ENCODE data around the gene TIFAB. TPM values are rescaled to one million over a fixed set of nuclear protein-coding genes. Genes with fewer than 3 reads are reported as not detected.

TIFAB gene
- polyA plus RNA-seq, 3 donors: 0.14 to 0.24 (median 0.23) TPM

DNA sequence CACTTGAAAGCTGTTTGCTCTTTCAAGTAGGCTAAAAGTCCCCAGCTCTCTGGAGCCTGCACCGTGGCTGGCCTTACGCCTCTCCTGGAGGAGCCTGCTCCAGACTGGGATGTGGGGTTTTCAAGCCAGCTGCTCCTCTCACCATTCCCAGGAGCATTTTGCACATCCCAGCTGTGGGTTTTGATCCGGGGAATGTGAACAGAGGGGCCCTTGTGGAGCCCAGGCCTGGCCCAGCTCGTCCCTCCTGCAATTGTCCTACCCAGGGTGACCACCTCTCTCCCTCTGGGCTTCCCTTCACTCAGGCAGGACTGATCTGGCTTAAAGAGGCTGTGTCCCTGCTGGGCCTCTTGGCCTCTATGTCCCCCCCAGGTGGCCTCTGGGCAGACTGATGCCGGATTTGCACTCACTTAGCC, 32.5 kb upstream of the TIFAB start:
- DNase-seq (ENCODE audit: extremely low read depth in 1 of 11, low read depth in 9 of 11, low spot score in 4 of 11): no peak

DNA sequence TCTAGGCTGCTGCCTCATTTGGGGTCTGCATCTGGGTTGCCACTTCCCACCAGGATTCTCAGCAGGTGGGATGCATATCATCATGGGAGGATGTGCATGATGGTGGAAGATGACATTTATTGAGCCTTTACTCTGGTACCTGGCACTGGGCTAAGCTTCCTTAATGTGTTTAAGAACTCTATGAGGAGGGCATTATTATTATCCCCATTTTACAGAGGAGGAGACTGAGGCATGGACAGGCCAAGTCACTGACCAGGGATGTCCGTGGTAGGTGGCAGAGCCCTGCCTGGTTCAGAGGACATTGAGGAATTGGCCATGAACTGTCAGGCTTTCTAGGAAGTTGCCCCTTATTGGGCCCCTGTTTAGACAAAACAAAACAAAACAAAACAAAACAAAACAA, 31.1 kb upstream of the TIFAB start:
- no peak for DNase-seq (ENCODE audit: extremely low read depth in 1 of 11, low read depth in 9 of 11, low spot score in 4 of 11)

DNA sequence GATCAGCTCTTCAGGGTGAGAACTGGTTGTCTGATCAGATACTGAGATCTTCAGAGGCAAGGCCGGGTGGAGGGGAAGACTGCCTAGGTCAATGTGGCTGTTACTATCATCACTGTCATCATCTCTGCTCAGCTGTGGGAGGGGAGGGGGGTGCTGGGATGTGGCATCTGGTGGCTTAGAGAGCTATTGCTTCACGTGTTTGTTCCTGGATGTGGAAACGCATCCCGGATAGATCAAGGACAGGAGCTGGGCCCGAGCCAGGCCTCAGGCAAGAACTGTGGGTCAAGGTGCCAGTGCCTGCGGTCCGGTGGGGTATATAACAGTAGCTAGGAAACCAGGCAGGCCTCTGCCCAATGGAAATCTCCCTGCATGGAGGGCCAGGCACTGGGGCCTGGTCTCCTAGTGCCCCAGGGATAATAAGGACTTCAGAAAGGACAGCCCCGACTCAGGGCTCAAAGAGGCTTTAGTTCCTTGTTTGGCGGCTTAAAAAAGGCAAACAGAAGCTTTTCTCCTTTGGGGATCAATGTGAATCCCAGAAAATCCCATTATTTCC, 30.3 kb upstream of the TIFAB start:
- no peak for DNase-seq (ENCODE audit: extremely low read depth in 1 of 11, low read depth in 9 of 11, low spot score in 4 of 11)

DNA sequence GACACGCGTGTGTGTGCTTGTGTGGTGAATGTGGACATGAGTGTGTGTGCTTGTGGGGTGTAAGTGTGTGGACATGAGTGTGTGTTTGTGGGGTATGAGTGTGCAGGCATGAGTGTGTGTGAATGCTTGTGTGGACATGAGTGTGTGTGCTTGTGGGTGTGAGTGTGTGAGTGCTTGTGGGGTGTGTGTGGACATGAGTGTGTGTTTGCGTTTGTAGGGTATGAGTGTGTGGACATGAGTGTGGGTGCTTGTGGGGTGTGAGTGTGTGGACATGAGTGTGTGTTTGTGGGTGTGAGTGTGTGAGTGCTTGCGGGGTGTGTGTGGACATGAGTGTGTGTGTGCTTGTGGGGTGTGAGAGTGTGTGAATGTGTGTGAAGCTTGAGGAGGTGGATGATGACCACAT, 29.8 kb upstream of the TIFAB start:
- no peak for DNase-seq (ENCODE audit: extremely low read depth in 1 of 11, low read depth in 9 of 11, low spot score in 4 of 11)

DNA sequence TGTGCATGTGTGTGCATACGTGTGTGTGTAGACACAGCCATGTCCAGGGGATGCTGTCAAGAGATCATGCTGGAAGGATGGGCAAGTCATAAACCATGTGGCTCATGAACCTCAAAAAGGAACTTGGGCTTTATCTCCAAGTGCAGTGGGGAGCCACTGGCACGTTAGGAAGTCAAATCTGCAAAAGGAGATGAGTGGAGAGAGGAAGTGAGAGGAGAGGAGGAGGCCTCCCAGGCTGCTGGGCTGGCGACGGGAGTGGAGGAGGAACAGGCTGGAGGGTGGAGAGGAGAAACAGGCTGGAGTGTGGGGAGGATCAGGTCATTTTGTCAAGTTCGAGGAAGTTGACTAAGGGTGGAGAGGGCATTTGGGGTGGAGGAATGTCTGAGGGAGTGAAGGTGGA, 29.2 kb upstream of the TIFAB start:
- no peak for DNase-seq (ENCODE audit: extremely low read depth in 1 of 11, low read depth in 9 of 11, low spot score in 4 of 11)

DNA sequence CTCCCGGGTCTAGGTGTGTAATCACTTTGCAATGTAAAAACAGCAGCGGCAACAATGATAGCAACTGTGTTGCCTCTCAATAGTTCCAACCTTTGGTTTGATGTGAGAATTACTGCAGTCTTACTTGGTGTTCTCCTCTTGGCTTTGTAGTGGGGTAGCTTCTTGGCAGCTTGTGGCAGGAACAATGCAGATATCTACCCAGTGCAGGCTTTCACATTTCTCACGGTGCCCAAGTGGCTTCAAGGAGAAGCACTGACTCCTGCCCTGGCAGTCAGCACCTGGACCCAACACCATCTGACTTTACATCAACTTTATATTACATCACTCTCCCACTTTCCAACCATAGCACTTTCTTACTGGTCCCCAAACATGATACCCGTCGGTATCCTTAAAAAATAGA, 28.4 kb upstream of the TIFAB start:
- no peak for DNase-seq (ENCODE audit: extremely low read depth in 1 of 11, low read depth in 9 of 11, low spot score in 4 of 11)

DNA sequence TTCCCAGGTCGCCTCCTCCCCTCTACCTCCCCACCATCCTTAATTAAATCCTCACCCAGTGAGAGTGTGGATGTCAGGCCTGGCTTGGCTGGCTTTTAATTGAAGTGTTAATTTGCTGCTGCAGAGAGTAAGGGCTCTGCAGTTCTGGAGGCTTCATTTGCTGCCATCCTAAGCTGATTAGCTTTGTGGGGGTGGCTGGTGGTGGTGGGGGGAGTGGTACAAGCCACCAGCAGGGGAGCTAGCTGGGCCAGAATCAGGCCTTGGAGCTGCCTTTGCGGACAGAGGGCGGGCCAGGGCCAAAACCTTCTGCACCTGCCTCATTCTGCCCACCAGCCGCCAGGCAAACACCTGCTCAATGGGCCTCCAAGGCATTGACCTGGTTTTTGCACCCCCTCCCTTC, 26.8 kb upstream of the TIFAB start:
- no peak for DNase-seq (ENCODE audit: extremely low read depth in 1 of 11, low read depth in 9 of 11, low spot score in 4 of 11)

DNA sequence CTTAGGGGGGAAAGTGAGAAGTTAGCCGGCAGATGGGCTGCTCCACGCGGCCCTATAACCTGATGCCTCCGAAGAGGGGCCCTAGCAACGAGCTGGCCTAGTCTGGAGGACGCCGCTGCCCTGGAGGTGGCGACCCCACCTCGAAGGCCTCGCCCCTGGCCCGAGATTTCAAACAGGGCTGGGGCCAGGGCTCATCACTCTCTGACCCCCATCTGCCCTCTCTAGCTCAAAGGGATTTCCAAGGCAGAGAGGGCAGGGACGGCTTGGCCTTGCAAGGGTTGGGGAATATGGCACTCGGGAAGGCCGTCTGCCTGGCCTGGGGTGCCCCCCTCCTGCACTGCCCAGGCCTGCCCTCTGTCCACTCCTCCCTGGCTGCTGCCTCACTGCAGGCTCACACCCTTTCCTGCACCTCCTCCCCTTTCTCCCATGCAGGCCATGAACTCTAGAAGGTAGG, 25.5 kb upstream of the TIFAB start:
- no peak for DNase-seq (ENCODE audit: extremely low read depth in 1 of 11, low read depth in 9 of 11, low spot score in 4 of 11)

DNA sequence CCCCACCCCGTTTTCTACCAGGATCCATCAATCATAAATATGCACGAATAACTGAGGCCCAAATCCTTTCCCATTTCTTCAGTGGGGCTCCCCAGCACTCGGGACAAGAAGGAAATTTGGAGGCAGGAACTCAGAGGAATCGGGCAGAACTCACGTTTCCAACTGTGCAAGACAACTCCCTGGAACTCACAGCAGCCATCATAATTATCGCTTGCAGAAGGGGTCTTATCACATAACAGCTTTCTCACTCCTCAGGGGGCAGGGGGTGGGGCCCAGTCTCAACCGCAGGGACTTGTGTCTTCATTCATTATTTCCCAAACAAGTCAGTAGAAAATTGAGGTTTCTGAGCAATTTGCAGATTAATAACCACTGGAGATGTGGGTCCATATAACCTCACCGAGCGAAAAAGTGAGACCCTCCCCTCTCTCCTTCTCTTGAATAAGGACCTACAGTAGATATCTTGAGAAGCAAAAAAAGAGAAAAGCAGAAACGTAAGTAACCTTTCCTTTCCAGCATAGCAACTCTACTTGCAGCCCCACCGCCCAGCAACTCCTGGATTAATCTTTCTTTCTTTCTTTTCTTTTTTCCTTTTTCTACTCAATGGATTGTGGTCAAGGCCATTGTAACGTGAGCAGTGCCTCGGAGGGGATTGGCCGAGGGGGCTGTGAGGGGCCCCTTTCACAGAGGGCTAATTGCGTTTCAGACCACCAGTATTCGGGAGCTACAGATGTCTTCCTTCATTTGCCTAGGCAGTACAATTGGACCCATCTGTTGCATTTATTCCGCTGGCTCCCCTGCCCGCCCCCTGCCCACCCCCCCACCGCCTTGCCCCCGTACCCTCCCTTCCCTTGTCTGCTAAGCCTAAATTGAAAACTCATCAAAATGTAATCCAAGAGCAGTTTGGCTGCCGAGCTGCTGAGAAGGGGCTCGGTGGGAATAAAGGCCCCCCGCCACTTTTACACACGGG, 24.7 kb upstream of the TIFAB start:
- no peak for DNase-seq (ENCODE audit: extremely low read depth in 1 of 11, low read depth in 9 of 11, low spot score in 4 of 11)

DNA sequence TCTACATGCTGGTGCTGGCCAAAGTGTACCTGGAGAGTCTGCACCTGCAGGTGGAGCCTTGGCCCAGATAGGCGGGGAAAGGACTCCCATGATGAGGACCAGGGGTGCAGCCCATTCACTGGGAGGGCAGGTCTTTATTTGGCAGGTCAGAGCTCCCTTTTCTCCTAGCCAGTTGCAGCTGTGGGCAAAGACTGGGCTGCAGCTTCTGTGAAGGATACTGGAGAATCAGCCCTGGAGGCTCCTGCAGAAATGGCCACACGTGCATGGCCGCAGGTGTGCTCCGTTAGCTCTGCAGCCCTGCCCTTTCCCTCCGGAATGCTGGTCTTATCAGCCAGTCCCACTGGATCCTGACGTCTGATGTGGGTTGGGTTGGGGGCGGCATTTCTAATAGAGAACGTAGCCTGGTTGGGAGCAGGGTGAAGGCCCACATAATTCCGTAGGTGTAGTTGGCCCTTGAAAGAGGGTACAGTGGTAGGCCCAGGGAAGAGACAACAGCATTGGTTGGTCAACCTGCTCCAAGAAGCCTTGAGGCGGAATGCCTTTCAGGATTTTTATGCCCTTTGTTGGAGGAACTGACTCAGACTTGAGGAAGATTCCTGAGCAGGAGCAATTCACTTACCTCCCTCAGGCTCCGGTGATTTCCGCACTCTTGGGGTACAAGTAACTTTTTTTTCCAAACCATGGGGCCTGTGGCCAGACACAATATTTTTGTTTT, 22.0 kb upstream of the TIFAB start:
- DNase-seq (ENCODE audit: extremely low read depth in 1 of 11, low read depth in 9 of 11, low spot score in 4 of 11): no peak

DNA sequence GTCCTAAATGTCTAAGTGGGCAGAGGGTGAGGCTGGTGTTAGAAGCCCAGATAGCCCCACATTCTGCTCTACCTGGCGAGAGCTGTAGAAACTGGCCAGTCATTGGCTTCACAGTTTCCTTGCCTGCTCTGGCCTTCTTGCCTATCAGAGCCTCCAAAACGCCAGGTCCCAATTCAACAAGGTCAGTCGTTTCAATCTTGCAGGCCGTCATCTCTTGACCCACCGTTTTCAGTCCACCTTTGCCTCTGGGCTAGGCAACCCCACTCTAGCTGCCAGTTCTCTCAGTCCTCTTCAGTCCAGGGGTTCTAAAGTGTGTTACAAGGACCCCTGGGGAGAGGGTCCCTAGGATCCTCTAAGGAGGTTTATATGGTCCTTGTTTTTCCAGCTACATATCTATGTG, 20.0 kb upstream of the TIFAB start:
- no peak for DNase-seq (ENCODE audit: extremely low read depth in 1 of 11, low read depth in 9 of 11, low spot score in 4 of 11)

DNA sequence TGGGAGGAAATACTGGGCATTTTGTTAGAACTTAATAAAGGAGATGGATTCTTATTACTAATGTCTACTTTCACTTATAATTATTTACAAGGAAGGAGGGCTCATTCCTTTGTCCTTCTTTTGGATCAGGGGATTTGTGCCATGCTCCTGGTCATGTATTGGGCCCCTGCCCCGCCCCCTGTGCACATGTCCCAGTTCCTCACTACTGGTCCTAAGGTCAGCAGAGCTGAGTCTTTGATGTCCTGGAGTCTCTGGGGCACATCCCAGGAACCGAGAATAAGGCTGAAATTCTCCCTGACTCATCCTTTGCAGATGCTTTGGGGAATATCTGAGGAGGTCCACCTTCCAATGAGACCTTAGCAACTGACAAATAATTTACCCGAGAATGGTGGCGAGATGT, 19.6 kb upstream of the TIFAB start:
- DNase-seq (ENCODE audit: extremely low read depth in 1 of 11, low read depth in 9 of 11, low spot score in 4 of 11): no peak

DNA sequence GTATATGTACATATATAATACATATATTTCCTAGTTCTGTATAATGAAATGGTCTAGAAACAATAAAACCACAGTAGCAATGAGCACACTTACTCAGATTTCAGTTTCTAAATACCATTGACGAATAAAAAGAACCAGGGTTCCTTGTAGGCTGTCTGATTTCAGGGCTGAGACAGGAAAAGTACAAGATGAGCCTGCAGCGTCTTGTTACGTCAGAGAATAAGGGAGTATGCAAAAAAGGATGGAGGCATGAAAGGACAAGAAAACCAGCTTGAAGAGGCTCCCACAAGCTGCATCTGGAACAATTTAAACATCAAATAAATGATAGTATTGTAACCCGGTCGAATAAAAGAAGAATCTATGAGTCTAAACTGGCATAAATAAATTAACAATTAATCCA, 17.8 kb upstream of the TIFAB start:
- DNase-seq (ENCODE audit: extremely low read depth in 1 of 11, low read depth in 9 of 11, low spot score in 4 of 11): no peak

DNA sequence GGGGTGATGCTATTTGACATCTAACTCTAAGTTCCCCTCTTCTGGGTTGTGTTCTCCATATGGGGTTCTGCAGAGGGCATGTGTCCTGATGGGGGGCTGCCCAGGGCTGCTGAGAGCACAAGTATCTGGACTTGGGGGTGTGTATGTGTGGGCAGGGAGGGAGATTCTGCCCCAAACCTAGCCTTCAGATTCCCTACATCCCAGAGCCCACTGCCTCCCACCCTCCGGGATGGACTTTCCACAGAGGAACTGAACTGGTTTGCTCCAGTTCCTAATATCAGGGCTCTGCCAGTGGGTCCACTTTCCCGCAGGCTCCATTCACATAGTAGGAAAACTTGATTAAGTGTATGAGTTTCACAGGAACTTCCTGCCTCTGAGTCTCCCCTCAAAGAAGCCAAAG, 16.4 kb upstream of the TIFAB start:
- no peak for DNase-seq (ENCODE audit: extremely low read depth in 1 of 11, low read depth in 9 of 11, low spot score in 4 of 11)

DNA sequence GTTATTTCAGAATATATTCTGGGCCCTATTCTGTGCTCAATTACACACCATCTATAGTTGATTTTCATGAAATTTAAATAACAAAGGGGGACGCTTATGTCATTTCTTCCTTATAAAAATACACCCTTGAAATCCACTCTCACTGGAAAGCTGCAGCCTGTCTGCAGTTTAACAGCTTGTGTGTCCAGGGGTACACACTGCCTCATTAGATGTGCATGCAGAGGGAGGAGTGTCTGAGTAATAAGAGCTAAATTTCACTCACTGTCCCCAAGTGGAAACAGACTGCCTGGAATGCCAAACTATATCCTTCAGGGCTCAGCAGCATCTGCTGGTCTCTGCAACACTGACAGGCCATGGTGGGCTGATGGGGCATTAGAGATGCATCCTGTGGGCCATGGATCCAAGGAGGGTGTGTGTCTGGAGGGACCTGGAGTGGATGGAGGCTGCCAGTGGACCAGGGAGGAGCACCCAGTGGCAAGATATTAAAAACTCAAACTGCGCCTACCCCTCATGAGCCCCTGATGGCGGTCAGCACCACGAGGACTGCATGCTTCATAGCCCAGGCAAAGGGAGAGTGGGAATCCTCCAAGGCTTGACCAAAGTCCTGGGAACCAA, 15.8 kb upstream of the TIFAB start:
- DNase-seq (ENCODE audit: extremely low read depth in 1 of 11, low read depth in 9 of 11, low spot score in 4 of 11): no peak

DNA sequence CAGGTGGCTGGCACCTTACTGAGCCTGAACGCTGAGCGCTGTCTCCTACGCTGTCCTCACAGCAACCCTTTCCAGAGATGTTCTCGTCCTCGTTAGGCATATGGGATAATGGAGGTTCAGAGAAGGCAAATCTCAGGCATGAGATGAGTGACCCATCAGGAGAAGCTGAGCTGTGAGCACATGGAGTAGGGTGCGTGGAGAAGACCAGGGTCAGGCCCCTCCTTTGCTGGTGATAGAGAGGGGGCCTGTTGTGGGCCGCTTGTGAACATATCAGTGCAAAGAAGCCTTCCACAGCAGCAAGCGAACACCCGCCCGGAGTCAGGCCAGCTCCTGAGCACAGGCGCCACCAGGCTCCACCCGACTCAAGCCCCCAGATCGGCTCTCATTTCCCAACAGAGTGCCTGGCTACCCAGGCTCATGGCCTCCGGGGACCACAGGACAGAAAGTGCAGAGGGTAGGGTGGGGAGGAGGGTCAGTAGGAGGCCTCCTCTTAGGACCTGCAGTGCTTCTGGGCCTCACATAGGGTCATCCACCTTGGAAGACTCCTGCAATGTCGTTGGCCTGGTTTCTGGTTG, 15.0 kb upstream of the TIFAB start:
- DNase-seq (ENCODE audit: extremely low read depth in 1 of 11, low read depth in 9 of 11, low spot score in 4 of 11): no peak

DNA sequence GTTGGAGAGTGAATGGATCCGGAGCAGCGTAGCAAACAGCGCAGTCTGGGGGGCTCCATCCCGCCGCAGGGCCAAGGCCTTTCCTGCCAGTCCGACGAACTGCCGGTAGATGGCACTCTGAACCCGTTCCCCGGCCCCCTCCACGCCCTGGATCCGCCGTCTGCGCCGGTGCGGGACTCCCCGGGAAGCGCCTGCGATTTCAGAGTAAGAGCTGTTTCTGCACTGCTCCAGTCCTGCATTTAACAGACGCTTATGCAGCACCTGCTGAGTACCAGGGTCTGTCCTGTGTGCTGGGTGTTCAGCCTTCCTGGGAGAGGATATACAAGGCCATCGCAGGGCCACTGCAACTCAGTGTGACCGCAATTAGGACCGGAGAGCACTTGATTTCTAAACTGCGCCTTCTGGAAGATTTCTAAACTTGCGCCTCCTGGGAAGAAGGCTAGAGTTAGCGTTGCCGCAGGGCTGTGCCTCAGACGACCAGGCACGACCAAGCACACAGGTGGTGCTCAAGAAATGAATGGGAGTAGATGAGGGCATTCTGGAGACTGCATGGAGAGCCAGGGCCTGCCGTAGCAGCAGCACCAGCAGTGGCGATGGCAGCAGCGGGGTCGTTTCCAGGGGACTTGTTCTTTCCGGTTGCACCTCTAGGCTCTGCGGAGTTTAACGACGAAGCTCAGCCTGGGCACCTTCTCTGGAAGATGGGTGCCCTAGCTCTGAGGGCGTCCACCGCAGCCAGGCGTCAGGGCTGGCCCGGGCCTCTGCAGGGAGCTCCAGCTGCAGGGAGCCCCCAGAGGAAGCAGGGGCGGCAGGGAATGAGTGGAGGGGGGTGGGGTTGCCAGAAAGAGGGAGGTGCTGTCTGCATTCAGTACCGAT, 14.3 kb upstream of the TIFAB start:
- peak in 8 of 11 donors; percentile 46 to 67 (median 58) for DNase-seq (ENCODE audit: extremely low read depth in 1 of 11, low read depth in 9 of 11, low spot score in 4 of 11)

DNA sequence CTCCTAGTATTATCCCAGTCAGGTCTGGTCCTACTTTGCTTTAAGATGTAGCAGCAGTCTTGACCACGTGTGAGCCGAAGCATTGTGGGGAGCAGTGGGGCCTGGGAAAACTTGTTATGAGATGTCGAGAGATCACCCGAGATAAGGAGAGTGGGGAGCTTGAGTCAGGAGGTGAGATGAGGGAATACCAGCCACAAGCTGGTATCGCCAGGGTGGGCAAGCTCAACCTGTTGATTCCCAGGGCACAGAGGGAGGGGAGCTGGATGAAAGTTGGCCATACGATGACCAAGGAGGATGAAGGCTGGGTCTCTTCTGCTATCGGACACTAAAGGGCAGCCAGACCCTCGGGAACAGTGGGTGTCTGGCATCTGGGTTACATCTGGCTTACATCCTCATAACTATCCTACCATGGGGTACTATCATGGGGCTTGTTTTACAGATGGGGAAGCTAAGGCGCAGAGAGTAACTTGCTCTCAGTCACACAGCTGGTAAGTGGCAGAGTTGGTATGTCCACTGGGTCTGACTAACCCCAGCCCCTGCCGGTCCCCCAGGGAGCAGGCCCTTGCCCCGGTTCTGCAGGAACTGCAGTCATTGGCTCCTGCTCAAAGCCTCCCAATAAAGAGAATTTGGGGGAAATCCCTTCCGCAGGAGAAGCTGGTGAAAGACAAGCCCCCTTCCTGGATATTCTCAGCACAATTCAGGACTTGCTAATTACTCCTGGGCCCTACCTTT, 13.4 kb upstream of the TIFAB start:
- DNase-seq (ENCODE audit: extremely low read depth in 1 of 11, low read depth in 9 of 11, low spot score in 4 of 11): no peak
